PC-9 (cell line): ENCODE data around the gene PRPF40A. TPM values are rescaled to one million over a fixed set of nuclear protein-coding genes. Genes with fewer than 3 reads are reported as not detected.
"Not testable (repeated sequence)": the region's sequence is repeated elsewhere in the genome, so short reads cannot be mapped to it uniquely, and the experiment has no call there.

ENCODE experiments used
- BruUV-seq: library from RNA; stranded (reverse); fragments of 400-500 nt; replicated peaks from 2 replicates; lab custom pipeline; 2021; lab: Mats Ljungman, UMichigan
- CTCF ChIA-PET: fragments of 300-600 bp; sonication (Branson Sonifier 250); formaldehyde crosslinking; loops from one replicate; lab custom pipeline; 2022; ENCODE audit warnings: antibody characterized with exemption; lab: Charles Lee
- POLR2A ChIA-PET: fragments of 300-600 bp; sonication (Branson Sonifier 250); formaldehyde crosslinking; loops from one replicate; lab custom pipeline; 2022; ENCODE audit warnings: antibody characterized with exemption; ENCODE audit not compliant: unreplicated experiment; lab: Charles Lee
- DNase-seq, 2 experiments: peaks; one replicate each; pipeline versions ENCODE4 v3.0.0 to v3.0.0-alpha.2; 2015 to 2022; ENCODE audit warnings: mixed read lengths in 1 of 2
- H2AFZ ChIP-seq: fragments of 200-600 bp; sonication (generic); 2 replicates; pipeline ENCODE4 v1.8.1; 2017; ENCODE audit warnings: antibody characterized with exemption
- H3F3A ChIP-seq: fragments of 200-600 bp; sonication (generic); 2 replicates; pipeline ENCODE4 v1.8.1; 2017; ENCODE audit warnings: antibody characterized with exemption, mild to moderate bottlenecking, low read depth; ENCODE audit not compliant: insufficient read depth
- H3K27ac ChIP-seq: fragments of 200-600 bp; sonication (generic); 2 replicates; pipeline ENCODE4 v1.6.1; 2016; ENCODE audit warnings: mixed run types
- H3K27me3 ChIP-seq: fragments of 200-600 bp; sonication (generic); 2 replicates; pipeline ENCODE4 v1.6.1; 2016; ENCODE audit warnings: low read depth, mixed run types; ENCODE audit not compliant: insufficient read depth
- H3K36me3 ChIP-seq: fragments of 200-600 bp; sonication (generic); 2 replicates; pipeline ENCODE4 v1.6.1; 2016; ENCODE audit warnings: low read depth, mixed run types
- H3K4me1 ChIP-seq: fragments of 200-600 bp; sonication (generic); replicated peaks from 2 replicates; pipeline ENCODE4 v1.6.1; 2016; ENCODE audit warnings: mixed run types; ENCODE audit not compliant: insufficient read depth
- H3K4me2 ChIP-seq: fragments of 200-600 bp; sonication (generic); 2 replicates; pipeline ENCODE4 v1.6.1; 2017; ENCODE audit warnings: mixed run types
- H3K4me3 ChIP-seq: fragments of 200-600 bp; sonication (generic); 2 replicates; pipeline ENCODE4 v1.6.1; 2016; ENCODE audit warnings: mixed run types
- H3K79me2 ChIP-seq: fragments of 200-600 bp; sonication (generic); 2 replicates; pipeline ENCODE4 v1.6.1; 2017; ENCODE audit warnings: low read depth, mixed run types
- H3K9me2 ChIP-seq: fragments of 200-600 bp; sonication (generic); 2 replicates; pipeline ENCODE4 v1.8.1; 2017; ENCODE audit warnings: mild to moderate bottlenecking; ENCODE audit not compliant: insufficient read depth
- H3K9me3 ChIP-seq: fragments of 200-600 bp; sonication (generic); 2 replicates; pipeline ENCODE4 v1.8.1; 2016; ENCODE audit warnings: low read depth; ENCODE audit not compliant: insufficient read depth
- H4K20me1 ChIP-seq: fragments of 200-600 bp; sonication (generic); 2 replicates; pipeline ENCODE4 v1.8.1; 2017; ENCODE audit not compliant: insufficient read depth
- EZH2 ChIP-seq: fragments of 200-600 bp; sonication (generic); IDR thresholded peaks from 2 replicates; pipeline ENCODE4 v1.8.0; 2017; ENCODE audit warnings: antibody characterized with exemption, low read depth
- intact Hi-C: fragments of 100-400 bp; cut with micrococcal nuclease; formaldehyde crosslinking; loops from one replicate; pipeline ENCODE4 v1.10.0; 2022; ENCODE audit not compliant: unreplicated experiment
- total RNA-seq: library from RNA; stranded (reverse); gene quantifications from 2 replicates; pipeline ENCODE4 v1.2.3, GENCODE V29; 2021
- TF ChIP-seq, protein P1 (sequence below): fragments of 200-600 bp; sonication (generic); conservative IDR thresholded peaks from 2 replicates; pipeline ENCODE4 v1.6.1; 2017; ENCODE audit warnings: mixed run types, antibody characterized with exemption, mild to moderate bottlenecking, moderate library complexity

The PRPF40A gene
- total RNA-seq, 1 experiment from 2014 or later: 94.1 TPM

DNA sequence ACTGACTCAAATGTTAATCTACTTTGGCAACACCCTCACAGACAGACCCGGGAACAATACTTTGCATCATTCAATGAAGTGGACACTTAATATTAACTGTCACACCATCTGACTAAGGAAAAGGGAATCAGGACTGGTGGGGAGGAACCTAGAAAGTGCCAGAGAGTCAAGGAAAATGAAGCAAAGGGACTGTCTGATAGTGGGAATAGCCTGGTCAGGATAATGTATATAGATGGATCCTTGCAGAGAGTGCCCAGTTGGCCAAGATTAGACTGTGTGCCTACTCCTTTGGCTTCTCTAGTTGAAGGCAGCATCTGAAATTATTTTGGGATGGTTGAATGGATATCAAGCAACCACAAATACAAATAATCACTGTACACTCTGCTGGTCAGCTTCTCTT, 46.4 kb upstream of the PRPF40A start:
- DNase-seq: no peak
- Histone ChIP-seq H3K79me2 (no peaks in the 10 kb centered on the region), H3K4me1 (no peaks in the 10 kb centered on the region), H4K20me1 (no peaks in the 10 kb centered on the region), H2AFZ (no peak overlapping the region), H3F3A (no peaks in the 10 kb centered on the region; the same call in 1 of the 2 replicates), H3K27ac (no peak overlapping the region), H3K36me3 (peaks cover 5% of the 10 kb centered on the region), H3K9me2 (no peaks in the 10 kb centered on the region), H3K27me3 (no peaks in the 10 kb centered on the region), H3K4me3 (no peak overlapping the region), H3K9me3 (no peaks in the 10 kb centered on the region), H3K4me2 (no peak overlapping the region)
- CTCF ChIA-PET: no interaction called here
- intact Hi-C loops: no loop called here
- TF ChIP-seq EZH2: no peak
- TF ChIP-seq, protein P1, sequence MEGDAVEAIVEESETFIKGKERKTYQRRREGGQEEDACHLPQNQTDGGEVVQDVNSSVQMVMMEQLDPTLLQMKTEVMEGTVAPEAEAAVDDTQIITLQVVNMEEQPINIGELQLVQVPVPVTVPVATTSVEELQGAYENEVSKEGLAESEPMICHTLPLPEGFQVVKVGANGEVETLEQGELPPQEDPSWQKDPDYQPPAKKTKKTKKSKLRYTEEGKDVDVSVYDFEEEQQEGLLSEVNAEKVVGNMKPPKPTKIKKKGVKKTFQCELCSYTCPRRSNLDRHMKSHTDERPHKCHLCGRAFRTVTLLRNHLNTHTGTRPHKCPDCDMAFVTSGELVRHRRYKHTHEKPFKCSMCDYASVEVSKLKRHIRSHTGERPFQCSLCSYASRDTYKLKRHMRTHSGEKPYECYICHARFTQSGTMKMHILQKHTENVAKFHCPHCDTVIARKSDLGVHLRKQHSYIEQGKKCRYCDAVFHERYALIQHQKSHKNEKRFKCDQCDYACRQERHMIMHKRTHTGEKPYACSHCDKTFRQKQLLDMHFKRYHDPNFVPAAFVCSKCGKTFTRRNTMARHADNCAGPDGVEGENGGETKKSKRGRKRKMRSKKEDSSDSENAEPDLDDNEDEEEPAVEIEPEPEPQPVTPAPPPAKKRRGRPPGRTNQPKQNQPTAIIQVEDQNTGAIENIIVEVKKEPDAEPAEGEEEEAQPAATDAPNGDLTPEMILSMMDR: no peak
- BruUV-seq: no TSS peak
- POLR2A ChIA-PET: no interaction called here

DNA sequence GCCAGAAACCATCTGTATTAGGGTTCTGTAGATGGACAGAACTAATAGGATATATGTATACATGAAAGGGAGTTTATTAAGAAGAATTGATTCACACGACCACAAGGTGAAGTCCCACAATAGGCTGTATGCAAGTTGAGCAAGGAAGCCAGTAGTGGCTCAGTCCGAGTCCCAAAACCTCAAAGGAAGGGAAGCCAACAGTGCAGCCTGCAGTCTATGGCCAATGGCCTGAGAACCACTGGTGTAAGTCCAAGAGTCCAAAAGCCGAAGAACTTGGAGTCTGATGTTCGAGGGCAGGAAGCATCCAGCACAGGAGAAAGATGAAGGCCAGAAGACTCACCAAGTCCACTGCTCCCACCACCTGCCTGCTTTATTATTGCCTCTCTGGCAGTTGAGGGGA, 45.9 kb upstream of the PRPF40A start:
- DNase-seq, intact Hi-C loops, H3K4me2 ChIP-seq, H3K4me1 ChIP-seq, BruUV-seq, H3K4me3 ChIP-seq, H2AFZ ChIP-seq, H3K9me3 ChIP-seq, H3K27ac ChIP-seq, H3K27me3 ChIP-seq, H3F3A ChIP-seq, CTCF ChIA-PET, H3K9me2 ChIP-seq, POLR2A ChIA-PET, H3K36me3 ChIP-seq, H4K20me1 ChIP-seq, H3K79me2 ChIP-seq: not testable (repeated sequence)

DNA sequence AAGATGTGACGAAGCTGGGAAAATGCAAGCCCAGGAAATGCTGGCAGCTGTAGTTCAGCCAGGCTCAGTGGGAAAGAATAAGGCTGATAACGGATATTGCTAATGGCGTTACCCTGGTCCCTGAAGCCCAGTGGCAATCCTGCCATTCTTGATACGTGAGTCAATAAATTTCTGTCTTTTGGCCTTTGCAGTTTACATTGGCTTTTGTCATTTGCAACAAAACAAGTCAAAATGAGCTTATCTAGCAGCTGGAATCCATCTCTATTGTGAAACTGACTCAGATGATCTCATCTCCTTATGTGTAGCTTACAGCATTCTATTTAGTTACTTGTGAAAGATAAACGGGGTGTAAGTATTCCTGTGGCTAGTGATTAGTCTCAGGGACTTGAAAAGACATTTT, 44.9 kb upstream of the PRPF40A start:
- ChIA-PET CTCF (no interaction called here), POLR2A (no interaction called here)
- Histone ChIP-seq H3K36me3 (peaks cover 5% of the 10 kb centered on the region), H3K4me3 (no peak overlapping the region), H2AFZ (no peak overlapping the region), H3K27me3 (no peaks in the 10 kb centered on the region), H3K4me1 (no peaks in the 10 kb centered on the region), H3K9me3 (no peaks in the 10 kb centered on the region), H3K27ac (no peak overlapping the region), H4K20me1 (no peaks in the 10 kb centered on the region), H3K79me2 (no peaks in the 10 kb centered on the region), H3K9me2 (no peaks in the 10 kb centered on the region), H3K4me2 (no peak overlapping the region), H3F3A (no peaks in the 10 kb centered on the region; the same call in 1 of the 2 replicates)
- no peak for DNase-seq
- intact Hi-C loops: no loop called here
- no peak for TF ChIP-seq EZH2
- TF ChIP-seq, protein P1: no peak
- BruUV-seq: no TSS peak

DNA sequence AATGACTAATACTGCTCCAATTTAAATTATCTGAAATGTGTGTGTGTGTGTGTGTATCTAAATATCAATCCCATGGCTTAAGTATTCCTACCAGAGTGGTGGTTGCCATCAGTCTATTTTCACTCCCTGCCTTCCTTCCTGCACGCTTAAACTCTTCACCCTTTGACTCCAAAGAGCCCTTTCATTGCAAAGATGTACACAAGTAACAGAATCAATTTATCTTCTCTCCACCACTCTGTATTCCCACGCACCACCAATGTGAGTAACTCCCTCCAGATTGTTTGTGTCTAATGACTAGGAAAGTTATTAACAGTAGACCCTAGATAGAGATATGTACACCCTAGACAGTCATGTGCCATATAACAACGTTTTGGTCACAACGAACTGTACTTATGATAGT, 44.0 kb upstream of the PRPF40A start:
- intact Hi-C loops: no loop called here
- TF ChIP-seq, protein P1: no peak
- TF ChIP-seq EZH2: no peak
- H3K27me3 ChIP-seq: no peaks in the 10 kb centered on the region

More for the DNA sequence above, 44.0 kb upstream of the PRPF40A start:
- H3K27ac ChIP-seq: no peak overlapping the region
- H3K9me2 ChIP-seq: no peaks in the 10 kb centered on the region
- ChIA-PET POLR2A (no interaction called here), CTCF (no interaction called here)
- peaks cover 15% of the 10 kb centered on the region for H3K36me3 ChIP-seq
- H4K20me1 ChIP-seq: no peaks in the 10 kb centered on the region
- H3K9me3 ChIP-seq: no peaks in the 10 kb centered on the region
- DNase-seq: no peak
- no peak overlapping the region for H3K4me3 ChIP-seq
- H3K4me1 ChIP-seq: no peaks in the 10 kb centered on the region
- no TSS peak for BruUV-seq
- H3K4me2 ChIP-seq: no peak overlapping the region
- no peaks in the 10 kb centered on the region; the same call in 1 of the 2 replicates for H3F3A ChIP-seq
- H2AFZ ChIP-seq: no peak overlapping the region
- no peaks in the 10 kb centered on the region for H3K79me2 ChIP-seq
